Thyroid gland (tissue), 4 donors: ENCODE data around the gene FBXL17. TPM values are rescaled to one million over a fixed set of nuclear protein-coding genes. Genes with fewer than 3 reads are reported as not detected.

Experiments used
- DNase-seq, 2 donors: peaks; one replicate each; pipeline ENCODE4 v3.0.0-alpha.2; 2019
- H3K27ac ChIP-seq, 3 donors: fragments of 200-600 bp; sonication (generic); 1 replicate in 2 of 3; 2 replicates in 1 of 3; pipeline ENCODE4 v1.5.1; 2016 to 2019; ENCODE audit warnings: mild to moderate bottlenecking in 1 of 3, moderate library complexity in 1 of 3
- H3K27me3 ChIP-seq: fragments of 200-600 bp; sonication (generic); one replicate; pipeline ENCODE4 v1.5.1; 2019
- H3K36me3 ChIP-seq, 2 donors: fragments of 200-600 bp; sonication (generic); one replicate each; pipeline ENCODE4 v1.5.1; 2016 to 2019
- H3K4me1 ChIP-seq, 2 donors: fragments of 200-600 bp; sonication (generic); one replicate each; pipeline ENCODE4 v1.5.1; 2017 to 2019
- H3K4me3 ChIP-seq, 3 donors: fragments of 200-600 bp; sonication (generic); replicated peaks in 1 of 3; 1 replicate in 2 of 3; 2 replicates in 1 of 3; pipeline ENCODE4 v1.5.1; 2016; ENCODE audit warnings: mild to moderate bottlenecking in 1 of 3
- H3K9me3 ChIP-seq: fragments of 200-600 bp; sonication (generic); one replicate; pipeline ENCODE4 v1.5.1; 2017
- POLR2A ChIP-seq, 2 donors: fragments of 450-650 bp; IDR thresholded peaks; one replicate each; pipeline ENCODE4 v1.6.1; 2017; ENCODE audit warnings: antibody characterized with exemption in 2 of 2, mild to moderate bottlenecking in 2 of 2, moderate library complexity in 1 of 2
- WGBS, 2 donors: methylation state at CpG; one replicate each; pipeline ENCODE4 v1.1.5; 2017; 5-methylcytosine and 5-hydroxymethylcytosine counted together
- intact Hi-C: fragments of 100-400 bp; cut with DNase I; formaldehyde crosslinking; loops from one replicate; pipeline ENCODE4 v1.15.1; 2023
- total RNA-seq, 4 donors: library from RNA; depleted of rRNA; stranded (reverse); fragments of >200 nt; gene quantifications; one replicate each; pipeline ENCODE4 v1.2.3, GENCODE V29; 2016
- TF ChIP-seq, protein P1 (sequence below), 6 experiments: fragments of 200-600 bp in 3 of 6; fragments of 450-650 bp in 3 of 6; sonication (generic) in 3 of 6; IDR thresholded peaks; one replicate each; pipeline ENCODE4 v1.5.1; 2016 to 2019; ENCODE audit warnings: antibody characterized with exemption in 6 of 6, mild to moderate bottlenecking in 2 of 6, inconsistent platforms in 1 of 6, moderate library complexity in 1 of 6

The FBXL17 gene
- total RNA-seq, 4 donors from 2014 or later: 37.6 to 77.7 (median 55.6) TPM

GRCh38 chr5:107830750-107831149 lies 551.1 kb downstream of the FBXL17 start:
- no peaks in the 10 kb centered on the region for H3K36me3 ChIP-seq
- H3K9me3 ChIP-seq: no peaks in the 10 kb centered on the region
- intact Hi-C loops: no loop called here
- H3K4me3 ChIP-seq: no peak overlapping the region
- H3K4me1 ChIP-seq: no peaks in the 10 kb centered on the region
- H3K27me3 ChIP-seq: no peaks in the 10 kb centered on the region
- no peak for DNase-seq
- TF ChIP-seq, protein P1, sequence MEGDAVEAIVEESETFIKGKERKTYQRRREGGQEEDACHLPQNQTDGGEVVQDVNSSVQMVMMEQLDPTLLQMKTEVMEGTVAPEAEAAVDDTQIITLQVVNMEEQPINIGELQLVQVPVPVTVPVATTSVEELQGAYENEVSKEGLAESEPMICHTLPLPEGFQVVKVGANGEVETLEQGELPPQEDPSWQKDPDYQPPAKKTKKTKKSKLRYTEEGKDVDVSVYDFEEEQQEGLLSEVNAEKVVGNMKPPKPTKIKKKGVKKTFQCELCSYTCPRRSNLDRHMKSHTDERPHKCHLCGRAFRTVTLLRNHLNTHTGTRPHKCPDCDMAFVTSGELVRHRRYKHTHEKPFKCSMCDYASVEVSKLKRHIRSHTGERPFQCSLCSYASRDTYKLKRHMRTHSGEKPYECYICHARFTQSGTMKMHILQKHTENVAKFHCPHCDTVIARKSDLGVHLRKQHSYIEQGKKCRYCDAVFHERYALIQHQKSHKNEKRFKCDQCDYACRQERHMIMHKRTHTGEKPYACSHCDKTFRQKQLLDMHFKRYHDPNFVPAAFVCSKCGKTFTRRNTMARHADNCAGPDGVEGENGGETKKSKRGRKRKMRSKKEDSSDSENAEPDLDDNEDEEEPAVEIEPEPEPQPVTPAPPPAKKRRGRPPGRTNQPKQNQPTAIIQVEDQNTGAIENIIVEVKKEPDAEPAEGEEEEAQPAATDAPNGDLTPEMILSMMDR (IDR thresholded peaks at IDR 0.05): no peak
- no peak for TF ChIP-seq POLR2A (IDR thresholded peaks at IDR 0.05)
- WGBS, 2 donors: 84% methylated on average over 6 of the region's 6 CpGs
- no peak overlapping the region for H3K27ac ChIP-seq

DNA sequence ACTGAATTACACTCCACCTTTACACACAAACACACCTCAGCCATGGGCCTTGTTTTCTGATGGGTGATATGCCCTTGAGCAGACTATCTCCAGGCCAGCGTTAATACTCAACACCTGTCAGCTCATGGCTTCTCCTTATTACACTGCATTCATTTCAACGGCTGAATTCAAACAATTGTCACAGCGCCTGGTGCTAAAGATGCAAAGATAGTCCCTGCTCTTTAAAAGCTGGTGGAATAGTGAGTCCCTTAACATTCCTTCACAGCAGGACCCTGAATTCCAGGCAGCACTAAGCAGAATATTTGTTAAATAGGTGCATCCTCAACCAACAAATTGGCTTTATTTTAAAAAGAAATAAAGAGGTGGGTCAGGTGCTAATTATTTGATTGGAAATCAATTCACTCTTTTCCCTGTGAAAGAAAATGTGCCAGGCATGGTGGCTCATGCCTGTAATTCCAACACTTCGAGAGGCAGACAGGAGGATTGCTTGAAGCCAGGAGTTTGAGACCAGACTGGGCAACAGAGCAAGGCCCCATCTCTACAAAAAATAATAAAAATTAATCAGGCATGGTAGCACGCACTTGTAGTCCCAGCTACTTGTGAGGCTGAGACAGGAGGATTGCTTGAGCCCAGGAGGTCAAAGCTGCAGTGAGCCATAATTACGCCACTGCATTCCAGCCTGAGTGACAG lies 555.4 kb downstream of the FBXL17 start:
- H3K27ac ChIP-seq: no peak overlapping the region
- intact Hi-C loops: no loop called here
- H3K27me3 ChIP-seq: no peaks in the 10 kb centered on the region
- H3K9me3 ChIP-seq: no peaks in the 10 kb centered on the region
- no peak for DNase-seq
- H3K4me3 ChIP-seq: no peak overlapping the region
- no peaks in the 10 kb centered on the region for H3K4me1 ChIP-seq
- no peak for TF ChIP-seq POLR2A (IDR thresholded peaks at IDR 0.05)
- 71 to 74% methylated on average over 6 of the region's 6 CpGs for WGBS, 2 donors
- no peaks in the 10 kb centered on the region for H3K36me3 ChIP-seq

DNA sequence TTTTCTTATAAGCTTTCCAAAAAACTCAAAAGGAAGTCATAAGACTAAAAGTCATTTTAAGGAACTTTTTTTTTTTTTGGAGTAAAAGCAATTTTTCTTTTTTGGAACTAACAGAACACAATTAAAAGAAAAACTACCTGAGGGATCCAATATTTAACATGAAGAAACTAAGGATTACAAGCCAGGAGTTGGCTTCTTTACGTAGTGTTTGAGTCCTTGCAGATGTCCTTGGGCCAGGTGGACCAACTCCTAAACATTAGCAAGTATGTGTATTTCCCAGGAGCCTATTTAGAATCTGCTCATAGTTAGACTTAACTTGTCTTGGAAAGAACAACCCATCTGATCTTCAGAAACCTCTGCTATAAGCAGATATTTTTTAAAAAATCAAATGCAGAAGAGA lies 557.1 kb downstream of the FBXL17 start:
- Histone ChIP-seq H3K27ac (no peak overlapping the region), H3K27me3 (no peaks in the 10 kb centered on the region), H3K4me1 (no peaks in the 10 kb centered on the region), H3K9me3 (no peaks in the 10 kb centered on the region), H3K36me3 (no peaks in the 10 kb centered on the region), H3K4me3 (no peak overlapping the region)
- no peak for TF ChIP-seq POLR2A (IDR thresholded peaks at IDR 0.05)
- TF ChIP-seq, protein P1 (IDR thresholded peaks at IDR 0.05): no peak
- 83 to 86% methylated on average over 1 of the region's 1 CpG for WGBS, 2 donors
- intact Hi-C loops: no loop called here
- DNase-seq: no peak

- H3K27me3 ChIP-seq: no peaks in the 10 kb centered on the region
- no peak for TF ChIP-seq POLR2A (IDR thresholded peaks at IDR 0.05)
- TF ChIP-seq, protein P1 (IDR thresholded peaks at IDR 0.05): no peak
- peak; percentile 24 to 34 for DNase-seq
- no peaks in the 10 kb centered on the region for H3K9me3 ChIP-seq
- no peak overlapping the region for H3K27ac ChIP-seq
- H3K4me1 ChIP-seq: no peaks in the 10 kb centered on the region
- 45 to 94% methylated on average over 3 of the region's 3 CpGs for WGBS, 2 donors
- no peaks in the 10 kb centered on the region for H3K36me3 ChIP-seq
- H3K4me3 ChIP-seq: no peak overlapping the region
- intact Hi-C loops: no loop called here
These were observed 560.6 kb downstream of the FBXL17 start for GRCh38 chr5:107821288-107821687.

GRCh38 chr5:107820429-107820828 lies 561.5 kb downstream of the FBXL17 start:
- Histone ChIP-seq H3K27me3 (no peaks in the 10 kb centered on the region), H3K27ac (no peak overlapping the region), H3K4me1 (no peaks in the 10 kb centered on the region), H3K36me3 (no peaks in the 10 kb centered on the region), H3K4me3 (no peak overlapping the region), H3K9me3 (no peaks in the 10 kb centered on the region)
- intact Hi-C loops: no loop called here
- no peak for DNase-seq
- 85 to 89% methylated on average over 4 of the region's 4 CpGs for WGBS, 2 donors
- TF ChIP-seq POLR2A (IDR thresholded peaks at IDR 0.05): no peak
- TF ChIP-seq, protein P1 (IDR thresholded peaks at IDR 0.05): no peak
